ENCODE results near the gene NQO2. TPM values are rescaled to one million over a fixed set of nuclear protein-coding genes. Genes with fewer than 3 reads are reported as not detected.
"Not testable (repeated sequence)": the region's sequence is repeated elsewhere in the genome, so short reads cannot be mapped to it uniquely, and the experiment has no call there.

Gene NQO2
- total RNA-seq, 2 donors from 2014 or later, result 32.7 to 47.3 TPM

GRCh38 chr6:3001773-3002293 is 2.1 kb downstream of the NQO2 start:
- no peak for DNase-seq
- peak overlapping the region in 1 of 2 donors; percentile 4 for H3K4me3 Mint-ChIP-seq
- no peak overlapping the region for H3K27ac Mint-ChIP-seq
- ATAC-seq (replicated peaks in 1 of 2), result peak in 1 of 2 donors; percentile 6
- peaks cover 2 to 9% of the 10 kb centered on the region in 2 donors for H3K36me3 Mint-ChIP-seq (ENCODE audit: insufficient read depth in 2 of 2)
- H3K4me1 Mint-ChIP-seq (ENCODE audit: low read depth), result peaks cover 36% of the 10 kb centered on the region
- no peaks in the 10 kb centered on the region for H3K9me3 Mint-ChIP-seq
- no peaks in the 10 kb centered on the region for H3K27me3 Mint-ChIP-seq (ENCODE audit: low read depth)

- H3K9me3 Mint-ChIP-seq; DNase-seq; H3K27me3 Mint-ChIP-seq (ENCODE audit: low read depth); H3K27ac Mint-ChIP-seq; H3K4me3 Mint-ChIP-seq; ATAC-seq (replicated peaks in 1 of 2): not testable (repeated sequence)
- H3K36me3 Mint-ChIP-seq (ENCODE audit: insufficient read depth in 2 of 2), result peaks cover 5 to 16% of the 10 kb centered on the region in 2 donors
- H3K4me1 Mint-ChIP-seq (ENCODE audit: low read depth), result peaks cover 30% of the 10 kb centered on the region
Measured at GRCh38 chr6:3003226-3003625, 3.5 kb downstream of the NQO2 start.

DNA sequence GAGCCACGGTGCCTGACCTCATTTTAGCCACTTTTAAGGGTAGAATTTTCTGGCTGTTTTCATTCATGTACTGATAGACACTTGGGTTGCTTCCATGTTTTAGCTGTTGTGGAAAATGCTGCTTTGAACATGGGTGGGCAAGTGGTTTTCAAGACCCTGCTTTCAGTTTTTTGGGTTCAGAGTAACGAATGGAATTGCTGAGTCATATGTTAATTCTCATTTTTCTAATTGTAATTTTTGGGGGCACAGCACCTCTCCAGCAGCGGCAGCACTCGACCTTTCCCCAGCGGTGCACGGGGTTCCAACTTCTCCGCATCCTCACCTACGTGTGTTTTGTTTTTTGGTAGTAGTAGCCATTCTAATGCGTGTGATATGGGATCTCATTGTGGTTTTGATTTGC is 5.4 kb downstream of the NQO2 start:
- Mint-ChIP-seq H3K4me3 (no peak overlapping the region), H3K9me3 (no peaks in the 10 kb centered on the region), H3K4me1 (ENCODE audit: low read depth) (peaks cover 28% of the 10 kb centered on the region), H3K27me3 (ENCODE audit: low read depth) (no peaks in the 10 kb centered on the region), H3K27ac (no peak overlapping the region), H3K36me3 (ENCODE audit: insufficient read depth in 2 of 2) (peaks cover 9 to 30% of the 10 kb centered on the region in 2 donors)
- DNase-seq, result no peak
- no peak for ATAC-seq (replicated peaks in 1 of 2)

GRCh38 chr6:3005874-3006273 is 6.2 kb downstream of the NQO2 start:
- ATAC-seq (replicated peaks in 1 of 2) (no peak), DNase-seq (no peak)
- peaks cover 24% of the 10 kb centered on the region for H3K4me1 Mint-ChIP-seq (ENCODE audit: low read depth)
- H3K4me3 Mint-ChIP-seq, result no peak overlapping the region
- peaks cover 17 to 38% of the 10 kb centered on the region in 2 donors for H3K36me3 Mint-ChIP-seq (ENCODE audit: insufficient read depth in 2 of 2)
- H3K9me3 Mint-ChIP-seq, result peaks cover 1 to 2% of the 10 kb centered on the region in 2 donors
- no peaks in the 10 kb centered on the region for H3K27me3 Mint-ChIP-seq (ENCODE audit: low read depth)
- no peak overlapping the region for H3K27ac Mint-ChIP-seq

DNA sequence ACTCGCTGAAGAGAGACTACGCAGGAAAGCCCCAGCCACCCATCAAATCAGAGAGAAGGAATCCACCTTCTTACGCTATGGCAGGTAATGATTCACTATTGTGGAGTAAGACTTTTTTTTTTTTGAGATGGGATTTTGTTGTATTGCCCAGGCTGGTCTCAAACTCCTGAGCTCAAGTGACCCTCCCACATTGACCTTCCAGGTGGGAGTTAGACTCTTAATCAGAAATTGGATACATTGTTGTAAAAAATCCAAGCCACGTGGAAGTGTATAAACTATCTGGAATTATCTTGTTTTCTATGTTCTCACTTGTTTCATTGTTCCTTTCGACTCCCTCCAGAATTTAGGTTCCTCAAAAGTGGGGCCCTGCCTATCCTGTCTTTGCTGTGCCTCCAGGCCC is 6.8 kb downstream of the NQO2 start:
- ATAC-seq (replicated peaks in 1 of 2) (no peak), DNase-seq (no peak)
- peaks cover 21 to 44% of the 10 kb centered on the region in 2 donors for H3K36me3 Mint-ChIP-seq (ENCODE audit: insufficient read depth in 2 of 2)
- H3K4me3 Mint-ChIP-seq, result no peak overlapping the region
- no peak overlapping the region for H3K27ac Mint-ChIP-seq
- no peaks in the 10 kb centered on the region for H3K27me3 Mint-ChIP-seq (ENCODE audit: low read depth)
- peaks cover 18% of the 10 kb centered on the region for H3K4me1 Mint-ChIP-seq (ENCODE audit: low read depth)
- H3K9me3 Mint-ChIP-seq, result peaks cover 1 to 2% of the 10 kb centered on the region in 2 donors

GRCh38 chr6:3007571-3007970 is 7.9 kb downstream of the NQO2 start:
- Mint-ChIP-seq H3K4me1 (ENCODE audit: low read depth) (peaks cover 7% of the 10 kb centered on the region), H3K27ac (no peak overlapping the region), H3K27me3 (ENCODE audit: low read depth) (no peaks in the 10 kb centered on the region), H3K36me3 (ENCODE audit: insufficient read depth in 2 of 2) (peaks cover 26 to 54% of the 10 kb centered on the region in 2 donors), H3K4me3 (no peak overlapping the region), H3K9me3 (peaks cover 4 to 11% of the 10 kb centered on the region in 2 donors)
- DNase-seq (no peak), ATAC-seq (replicated peaks in 1 of 2) (no peak)

- peaks cover 4 to 13% of the 10 kb centered on the region in 2 donors for H3K9me3 Mint-ChIP-seq
- not testable (repeated sequence) for DNase-seq; H3K4me1 Mint-ChIP-seq (ENCODE audit: low read depth); H3K27ac Mint-ChIP-seq; ATAC-seq (replicated peaks in 1 of 2); H3K27me3 Mint-ChIP-seq (ENCODE audit: low read depth); H3K4me3 Mint-ChIP-seq
- peaks cover 30 to 53% of the 10 kb centered on the region in 2 donors for H3K36me3 Mint-ChIP-seq (ENCODE audit: insufficient read depth in 2 of 2)
Measured at GRCh38 chr6:3008712-3009265, 9.1 kb downstream of the NQO2 start.

DNA sequence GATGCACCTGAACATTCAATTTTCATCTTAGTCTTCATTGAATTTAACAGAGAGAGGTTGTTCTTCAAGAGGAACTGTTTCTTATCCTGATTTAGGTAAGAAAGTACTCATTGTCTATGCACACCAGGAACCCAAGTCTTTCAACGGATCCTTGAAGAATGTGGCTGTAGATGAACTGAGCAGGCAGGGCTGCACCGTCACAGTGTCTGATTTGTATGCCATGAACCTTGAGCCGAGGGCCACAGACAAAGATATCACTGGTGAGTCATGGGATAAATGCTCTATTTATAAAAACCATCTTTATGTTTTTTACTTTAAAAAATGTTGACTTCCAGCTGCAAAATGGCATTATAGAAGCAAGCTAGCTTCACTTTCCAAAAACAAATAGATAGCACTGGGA is 10.2 kb downstream of the NQO2 start:
- peaks cover 4 to 13% of the 10 kb centered on the region in 2 donors for H3K9me3 Mint-ChIP-seq
- H3K4me3 Mint-ChIP-seq, result no peak overlapping the region
- no peak overlapping the region for H3K27ac Mint-ChIP-seq
- ATAC-seq (replicated peaks in 1 of 2) (no peak), DNase-seq (no peak)
- peaks cover 30 to 57% of the 10 kb centered on the region in 2 donors for H3K36me3 Mint-ChIP-seq (ENCODE audit: insufficient read depth in 2 of 2)
- H3K27me3 Mint-ChIP-seq (ENCODE audit: low read depth), result no peaks in the 10 kb centered on the region
- H3K4me1 Mint-ChIP-seq (ENCODE audit: low read depth), result peaks cover 4% of the 10 kb centered on the region

GRCh38 chr6:3011158-3011557 is 11.5 kb downstream of the NQO2 start:
- ATAC-seq (replicated peaks in 1 of 2) (no peak), DNase-seq (no peak)
- H3K4me3 Mint-ChIP-seq, result no peak overlapping the region
- H3K36me3 Mint-ChIP-seq (ENCODE audit: insufficient read depth in 2 of 2), result peaks cover 30 to 57% of the 10 kb centered on the region in 2 donors
- H3K27ac Mint-ChIP-seq, result no peak overlapping the region
- peaks cover 4% of the 10 kb centered on the region for H3K4me1 Mint-ChIP-seq (ENCODE audit: low read depth)
- H3K9me3 Mint-ChIP-seq, result peaks cover 4 to 13% of the 10 kb centered on the region in 2 donors
- no peaks in the 10 kb centered on the region for H3K27me3 Mint-ChIP-seq (ENCODE audit: low read depth)

GRCh38 chr6:3011592-3011991 is 11.9 kb downstream of the NQO2 start:
- no peak for ATAC-seq (replicated peaks in 1 of 2)
- H3K4me1 Mint-ChIP-seq (ENCODE audit: low read depth), result peaks cover 4% of the 10 kb centered on the region

GRCh38 chr6:3013486-3013885 is 13.8 kb downstream of the NQO2 start:
- Mint-ChIP-seq H3K9me3 (peaks cover 4 to 13% of the 10 kb centered on the region in 2 donors), H3K4me1 (ENCODE audit: low read depth) (peaks cover 4% of the 10 kb centered on the region), H3K27ac (no peak overlapping the region), H3K36me3 (ENCODE audit: insufficient read depth in 2 of 2) (peaks cover 27 to 49% of the 10 kb centered on the region in 2 donors), H3K4me3 (no peak overlapping the region), H3K27me3 (ENCODE audit: low read depth) (no peaks in the 10 kb centered on the region)
- no peak for ATAC-seq (replicated peaks in 1 of 2)
- no peak for DNase-seq

More at GRCh38 chr6:3011592-3011991, 11.9 kb downstream of the NQO2 start:
- Mint-ChIP-seq H3K9me3 (peaks cover 4 to 13% of the 10 kb centered on the region in 2 donors), H3K27ac (no peak overlapping the region), H3K27me3 (ENCODE audit: low read depth) (no peaks in the 10 kb centered on the region), H3K4me3 (no peak overlapping the region), H3K36me3 (ENCODE audit: insufficient read depth in 2 of 2) (peaks cover 30 to 57% of the 10 kb centered on the region in 2 donors)
- DNase-seq, result no peak

DNA sequence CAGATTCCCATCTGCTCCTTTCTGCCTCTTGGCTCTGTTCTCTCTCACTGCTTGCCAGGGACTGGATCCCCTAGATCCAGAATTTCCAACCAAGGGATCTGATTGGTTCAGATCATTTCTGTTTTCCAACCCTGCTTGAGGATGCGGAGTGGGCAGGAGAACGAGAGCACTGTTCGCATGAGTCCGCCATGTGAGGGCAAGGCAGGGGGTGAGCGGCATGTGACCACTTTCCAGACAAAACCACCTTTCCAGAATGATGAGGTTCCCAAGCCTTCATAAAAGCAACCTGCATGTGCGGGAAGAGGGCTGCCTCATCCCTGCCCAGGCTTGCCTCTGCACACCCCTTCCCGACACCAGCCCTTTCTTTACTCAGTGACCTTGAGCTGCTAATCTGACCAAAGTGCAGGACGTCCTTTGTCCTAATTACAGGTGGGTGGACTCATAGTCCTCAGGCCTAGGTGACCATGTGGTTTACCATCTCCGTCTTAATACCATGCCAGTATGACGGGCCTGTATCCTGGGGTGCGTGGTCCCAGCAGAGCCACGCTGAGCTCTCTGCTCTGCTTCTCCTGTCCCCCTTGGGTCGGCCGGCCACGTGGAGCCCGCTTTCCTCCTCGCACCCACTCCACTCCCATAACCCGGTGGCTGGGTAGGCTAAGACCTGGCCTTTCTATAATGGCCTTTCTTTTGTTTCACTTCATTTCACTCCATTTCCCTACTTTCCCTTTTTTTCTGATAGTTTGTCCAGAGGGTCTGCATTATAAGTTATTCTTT is 14.4 kb downstream of the NQO2 start:
- no peak for DNase-seq
- Mint-ChIP-seq H3K27ac (no peak overlapping the region), H3K9me3 (peaks cover 4 to 13% of the 10 kb centered on the region in 2 donors), H3K4me3 (no peak overlapping the region), H3K4me1 (ENCODE audit: low read depth) (peaks cover 4% of the 10 kb centered on the region), H3K27me3 (ENCODE audit: low read depth) (no peaks in the 10 kb centered on the region), H3K36me3 (ENCODE audit: insufficient read depth in 2 of 2) (peaks cover 27 to 46% of the 10 kb centered on the region in 2 donors)
- no peak for ATAC-seq (replicated peaks in 1 of 2)

- no peak for DNase-seq
- no peak for ATAC-seq (replicated peaks in 1 of 2)
Measured at GRCh38 chr6:3014675-3015066, 15.0 kb downstream of the NQO2 start.

More at GRCh38 chr6:3014675-3015066, 15.0 kb downstream of the NQO2 start:
- H3K27ac Mint-ChIP-seq, result no peak overlapping the region
- peaks cover 23 to 41% of the 10 kb centered on the region in 2 donors for H3K36me3 Mint-ChIP-seq (ENCODE audit: insufficient read depth in 2 of 2)
- peaks cover 5% of the 10 kb centered on the region for H3K4me1 Mint-ChIP-seq (ENCODE audit: low read depth)
- peaks cover 4 to 13% of the 10 kb centered on the region in 2 donors for H3K9me3 Mint-ChIP-seq
- no peaks in the 10 kb centered on the region for H3K27me3 Mint-ChIP-seq (ENCODE audit: low read depth)
- no peak overlapping the region for H3K4me3 Mint-ChIP-seq

All from activated T-cell treated with anti-CD3 and anti-CD28 coated beads, Interleukin-2, amount 50 U/mL, for 72 hours (primary cell).